Thyroid gland (tissue), 4 donors: Measurements from ENCODE around the gene YPEL2. TPM values are rescaled to one million over a fixed set of nuclear protein-coding genes. Genes with fewer than 3 reads are reported as not detected.
"Not testable (repeated sequence)": the region's sequence is repeated elsewhere in the genome, so short reads cannot be mapped to it uniquely, and the experiment has no call there.

ENCODE experiments used
- DNase-seq, 2 donors: peaks; one replicate each; pipeline ENCODE4 v3.0.0-alpha.2; 2019
- H3K27ac ChIP-seq, 3 donors: fragments of 200-600 bp; sonication (generic); 1 replicate in 2 of 3; 2 replicates in 1 of 3; pipeline ENCODE4 v1.5.1; 2016 to 2019; ENCODE audit warnings: mild to moderate bottlenecking in 1 of 3, moderate library complexity in 1 of 3
- H3K27me3 ChIP-seq: fragments of 200-600 bp; sonication (generic); one replicate; pipeline ENCODE4 v1.5.1; 2019
- H3K36me3 ChIP-seq, 2 donors: fragments of 200-600 bp; sonication (generic); one replicate each; pipeline ENCODE4 v1.5.1; 2016 to 2019
- H3K4me1 ChIP-seq, 2 donors: fragments of 200-600 bp; sonication (generic); one replicate each; pipeline ENCODE4 v1.5.1; 2017 to 2019
- H3K4me3 ChIP-seq, 3 donors: fragments of 200-600 bp; sonication (generic); replicated peaks in 1 of 3; 1 replicate in 2 of 3; 2 replicates in 1 of 3; pipeline ENCODE4 v1.5.1; 2016; ENCODE audit warnings: mild to moderate bottlenecking in 1 of 3
- H3K9me3 ChIP-seq: fragments of 200-600 bp; sonication (generic); one replicate; pipeline ENCODE4 v1.5.1; 2017
- CTCF ChIP-seq, 6 experiments: fragments of 200-600 bp in 3 of 6; fragments of 450-650 bp in 3 of 6; sonication (generic) in 3 of 6; IDR thresholded peaks; one replicate each; pipeline ENCODE4 v1.5.1; 2016 to 2019; ENCODE audit warnings: antibody characterized with exemption in 6 of 6, mild to moderate bottlenecking in 2 of 6, inconsistent platforms in 1 of 6, moderate library complexity in 1 of 6
- POLR2A ChIP-seq, 2 donors: fragments of 450-650 bp; IDR thresholded peaks; one replicate each; pipeline ENCODE4 v1.6.1; 2017; ENCODE audit warnings: antibody characterized with exemption in 2 of 2, mild to moderate bottlenecking in 2 of 2, moderate library complexity in 1 of 2
- WGBS, 2 donors: methylation state at CpG; one replicate each; pipeline ENCODE4 v1.1.5; 2017; 5-methylcytosine and 5-hydroxymethylcytosine counted together
- intact Hi-C: fragments of 100-400 bp; cut with DNase I; formaldehyde crosslinking; loops from one replicate; pipeline ENCODE4 v1.15.1; 2023
- total RNA-seq, 4 donors: library from RNA; depleted of rRNA; stranded (reverse); fragments of >200 nt; gene quantifications; one replicate each; pipeline ENCODE4 v1.2.3, GENCODE V29; 2016

Gene YPEL2
- total RNA-seq, 4 donors from 2014 or later, result 29.5 to 67.2 (median 39.9) TPM

- no peak for TF ChIP-seq CTCF (IDR thresholded peaks at IDR 0.05)
- TF ChIP-seq POLR2A (IDR thresholded peaks at IDR 0.05), result no peak
- no peak for DNase-seq
- H3K9me3 ChIP-seq, result no peaks in the 10 kb centered on the region
- peaks cover 22 to 24% of the 10 kb centered on the region in 2 donors for H3K4me1 ChIP-seq
- H3K27me3 ChIP-seq, result no peaks in the 10 kb centered on the region
- H3K36me3 ChIP-seq, result no peaks in the 10 kb centered on the region
- H3K4me3 ChIP-seq, result no peak overlapping the region
- WGBS, 2 donors, result 83 to 96% methylated on average over 3 of the region's 3 CpGs
- intact Hi-C loops, result no loop called here
- H3K27ac ChIP-seq, result no peak overlapping the region
Measured at GRCh38 chr17:59409336-59410048, 78.0 kb downstream of the YPEL2 start.

- DNase-seq, result no peak
- H3K4me3 ChIP-seq, result no peak overlapping the region
- WGBS, 2 donors, result 95 to 97% methylated on average over 4 of the region's 4 CpGs
- no peak overlapping the region for H3K27ac ChIP-seq
- H3K27me3 ChIP-seq, result no peaks in the 10 kb centered on the region
- intact Hi-C loops, result no loop called here
- no peaks in the 10 kb centered on the region for H3K9me3 ChIP-seq
- TF ChIP-seq CTCF (IDR thresholded peaks at IDR 0.05) (no peak), POLR2A (IDR thresholded peaks at IDR 0.05) (no peak)
- peaks cover 22 to 24% of the 10 kb centered on the region in 2 donors for H3K4me1 ChIP-seq
- H3K36me3 ChIP-seq, result no peaks in the 10 kb centered on the region
Measured at GRCh38 chr17:59410049-59410437, 78.6 kb downstream of the YPEL2 start.

GRCh38 chr17:59412431-59412830 lies 81.0 kb downstream of the YPEL2 start:
- DNase-seq, H3K9me3 ChIP-seq, H3K27me3 ChIP-seq, H3K36me3 ChIP-seq, H3K4me1 ChIP-seq, H3K4me3 ChIP-seq, intact Hi-C loops, H3K27ac ChIP-seq: not testable (repeated sequence)
- WGBS, 2 donors, result 88 to 92% methylated on average over 5 of the region's 5 CpGs

GRCh38 chr17:59413014-59413766 lies 81.7 kb downstream of the YPEL2 start:
- 79 to 80% methylated on average over 8 of the region's 8 CpGs for WGBS, 2 donors
- Histone ChIP-seq H3K4me3 (no peak overlapping the region), H3K36me3 (no peaks in the 10 kb centered on the region)

GRCh38 chr17:59415397-59415796 lies 83.9 kb downstream of the YPEL2 start:
- no peaks in the 10 kb centered on the region for H3K9me3 ChIP-seq
- 72 to 75% methylated on average over 5 of the region's 5 CpGs for WGBS, 2 donors
- intact Hi-C loops, result no loop called here
- DNase-seq, result no peak
- no peak overlapping the region for H3K27ac ChIP-seq
- H3K4me3 ChIP-seq, result no peak overlapping the region
- peaks cover 2% of the 10 kb centered on the region in 2 donors for H3K4me1 ChIP-seq
- no peaks in the 10 kb centered on the region for H3K27me3 ChIP-seq
- H3K36me3 ChIP-seq, result no peaks in the 10 kb centered on the region
- TF ChIP-seq POLR2A (IDR thresholded peaks at IDR 0.05), result no peak
- TF ChIP-seq CTCF (IDR thresholded peaks at IDR 0.05), result no peak

More at GRCh38 chr17:59413014-59413766, 81.7 kb downstream of the YPEL2 start:
- intact Hi-C loops, result no loop called here
- H3K27me3 ChIP-seq, result no peaks in the 10 kb centered on the region
- DNase-seq, result no peak
- no peaks in the 10 kb centered on the region for H3K9me3 ChIP-seq
- no peak for TF ChIP-seq POLR2A (IDR thresholded peaks at IDR 0.05)
- no peak for TF ChIP-seq CTCF (IDR thresholded peaks at IDR 0.05)
- H3K27ac ChIP-seq, result no peak overlapping the region
- no peaks in the 10 kb centered on the region for H3K4me1 ChIP-seq
